ENCODE results near the gene GPR78.

The GPR78 gene

GRCh38 chr4:8587469-8588195 lies 7.4 kb downstream of the GPR78 start:
- no peak for DNase-seq

- DNase-seq, result no peak
Measured at GRCh38 chr4:8588196-8588470, 7.9 kb downstream of the GPR78 start.

GRCh38 chr4:8589336-8589735 lies 9.1 kb downstream of the GPR78 start:
- DNase-seq, result no peak

- DNase-seq, result no peak
Measured at GRCh38 chr4:8589823-8590545, 9.8 kb downstream of the GPR78 start.

- no peak for DNase-seq
Measured at GRCh38 chr4:8590546-8590880, 10.3 kb downstream of the GPR78 start.

- DNase-seq, result no peak
Measured at GRCh38 chr4:8591114-8591513, 10.9 kb downstream of the GPR78 start.

- DNase-seq, result no peak
Measured at GRCh38 chr4:8591626-8592365, 11.6 kb downstream of the GPR78 start.

- no peak for DNase-seq
Measured at GRCh38 chr4:8592366-8593263, 12.4 kb downstream of the GPR78 start, which contains the start of gene CPZ. Gene CPZ, plus strand, starts transcription at chr4:8592765. Its CDS starts 69 bp downstream, at chr4:8592834.

GRCh38 chr4:8593264-8594096 lies 13.3 kb downstream of the GPR78 start:
- DNase-seq, result no peak

GRCh38 chr4:8594097-8595038 lies 14.2 kb downstream of the GPR78 start:
- peak; percentile 58 to 64 for DNase-seq

GRCh38 chr4:8595237-8596087 lies 15.3 kb downstream of the GPR78 start:
- no peak for DNase-seq

- no peak for DNase-seq
Measured at GRCh38 chr4:8596891-8597290, 16.7 kb downstream of the GPR78 start.

- DNase-seq, result no peak
Measured at GRCh38 chr4:8597319-8597718, 17.1 kb downstream of the GPR78 start.

- no peak for DNase-seq
Measured at GRCh38 chr4:8597791-8598190, 17.6 kb downstream of the GPR78 start.

- DNase-seq, result no peak
Measured at GRCh38 chr4:8598391-8599090, 18.3 kb downstream of the GPR78 start.

GRCh38 chr4:8599091-8599460 lies 18.9 kb downstream of the GPR78 start:
- DNase-seq, result no peak

- DNase-seq, result no peak
Measured at GRCh38 chr4:8599657-8600056, 19.5 kb downstream of the GPR78 start.

GRCh38 chr4:8600266-8600665 lies 20.1 kb downstream of the GPR78 start:
- no peak for DNase-seq

GRCh38 chr4:8600686-8601085 lies 20.5 kb downstream of the GPR78 start:
- no peak for DNase-seq

Data from AML-193 (cell line).